Measurements from ENCODE around the gene SMAD9.
"Not testable (repeated sequence)": the region's sequence is repeated elsewhere in the genome, so short reads cannot be mapped to it uniquely, and the experiment has no call there.

SMAD9 gene

GRCh38 chr13:36884235-36884634 lies 35.8 kb downstream of the SMAD9 start:
- in situ Hi-C loops (cut with HindIII; ENCODE audit: low sequenced_read_pairs), result no loop called here
- H3K4me3 ChIP-seq (ENCODE audit: low read depth, low read length), result no peak overlapping the region
- TF ChIP-seq, protein P1, sequence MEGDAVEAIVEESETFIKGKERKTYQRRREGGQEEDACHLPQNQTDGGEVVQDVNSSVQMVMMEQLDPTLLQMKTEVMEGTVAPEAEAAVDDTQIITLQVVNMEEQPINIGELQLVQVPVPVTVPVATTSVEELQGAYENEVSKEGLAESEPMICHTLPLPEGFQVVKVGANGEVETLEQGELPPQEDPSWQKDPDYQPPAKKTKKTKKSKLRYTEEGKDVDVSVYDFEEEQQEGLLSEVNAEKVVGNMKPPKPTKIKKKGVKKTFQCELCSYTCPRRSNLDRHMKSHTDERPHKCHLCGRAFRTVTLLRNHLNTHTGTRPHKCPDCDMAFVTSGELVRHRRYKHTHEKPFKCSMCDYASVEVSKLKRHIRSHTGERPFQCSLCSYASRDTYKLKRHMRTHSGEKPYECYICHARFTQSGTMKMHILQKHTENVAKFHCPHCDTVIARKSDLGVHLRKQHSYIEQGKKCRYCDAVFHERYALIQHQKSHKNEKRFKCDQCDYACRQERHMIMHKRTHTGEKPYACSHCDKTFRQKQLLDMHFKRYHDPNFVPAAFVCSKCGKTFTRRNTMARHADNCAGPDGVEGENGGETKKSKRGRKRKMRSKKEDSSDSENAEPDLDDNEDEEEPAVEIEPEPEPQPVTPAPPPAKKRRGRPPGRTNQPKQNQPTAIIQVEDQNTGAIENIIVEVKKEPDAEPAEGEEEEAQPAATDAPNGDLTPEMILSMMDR (IDR thresholded peaks at IDR 0.05; ENCODE audit: low read depth, low read length), result no peak
- peak; percentile 67 for DNase-seq (ENCODE audit: low read depth, low spot score)

GRCh38 chr13:36883824-36884223 lies 36.2 kb downstream of the SMAD9 start:
- in situ Hi-C loops (cut with HindIII; ENCODE audit: low sequenced_read_pairs), result no loop called here
- no peak overlapping the region for H3K4me3 ChIP-seq (ENCODE audit: low read depth, low read length)
- TF ChIP-seq, protein P1 (IDR thresholded peaks at IDR 0.05; ENCODE audit: low read depth, low read length), result no peak
- DNase-seq (ENCODE audit: low read depth, low spot score), result no peak

DNA sequence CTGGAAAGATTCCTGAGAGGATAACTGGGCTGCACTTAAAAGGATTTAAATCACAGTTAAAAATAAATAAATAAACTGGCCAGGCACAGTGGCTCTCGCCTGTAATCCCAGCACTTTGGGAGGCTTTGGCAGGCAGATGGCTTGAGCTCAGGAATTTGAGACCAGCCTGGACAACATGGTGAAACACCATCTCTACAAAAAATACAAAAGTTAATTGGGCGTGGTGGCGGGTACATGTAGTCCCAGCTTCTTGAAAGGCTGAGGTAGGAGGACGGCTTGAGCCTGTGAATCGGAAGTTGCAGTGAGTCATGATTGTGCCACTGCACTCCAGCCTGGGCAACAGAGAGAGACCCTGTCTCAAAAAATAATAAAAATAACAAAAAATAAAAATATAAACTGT lies 36.6 kb downstream of the SMAD9 start:
- in situ Hi-C loops (cut with HindIII; ENCODE audit: low sequenced_read_pairs); H3K4me3 ChIP-seq (ENCODE audit: low read depth, low read length); DNase-seq (ENCODE audit: low read depth, low spot score): not testable (repeated sequence)

DNA sequence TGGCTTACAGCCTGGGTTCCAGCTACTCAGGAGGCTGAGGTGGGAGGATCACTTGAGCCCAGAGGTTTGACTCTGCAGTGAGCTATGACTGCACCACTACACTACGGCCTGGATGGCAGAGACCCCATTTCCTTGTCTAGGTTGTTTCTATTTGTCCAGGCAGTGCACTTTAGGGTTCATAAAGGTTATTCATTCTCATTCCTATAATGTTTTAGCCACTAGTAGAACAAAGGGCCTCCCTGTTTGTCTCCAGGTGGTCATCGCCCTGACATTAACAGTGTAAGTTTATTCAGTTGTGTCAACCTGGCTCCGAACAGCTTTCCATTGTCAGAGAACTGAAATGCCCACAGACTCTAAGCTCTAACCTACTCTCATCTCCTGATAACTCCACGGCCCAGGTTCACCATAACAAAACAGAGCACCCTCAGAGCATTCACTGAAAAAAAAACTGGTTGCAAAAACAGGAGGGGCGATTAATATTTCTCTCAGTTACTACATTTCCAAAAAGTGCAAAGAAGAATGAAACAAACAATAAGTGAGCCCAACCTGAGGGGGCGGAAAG lies 37.1 kb downstream of the SMAD9 start:
- in situ Hi-C loops (cut with HindIII; ENCODE audit: low sequenced_read_pairs), result no loop called here
- TF ChIP-seq, protein P1 (IDR thresholded peaks at IDR 0.05; ENCODE audit: low read depth, low read length), result no peak
- no peak for DNase-seq (ENCODE audit: low read depth, low spot score)
- H3K4me3 ChIP-seq (ENCODE audit: low read depth, low read length), result no peak overlapping the region

DNA sequence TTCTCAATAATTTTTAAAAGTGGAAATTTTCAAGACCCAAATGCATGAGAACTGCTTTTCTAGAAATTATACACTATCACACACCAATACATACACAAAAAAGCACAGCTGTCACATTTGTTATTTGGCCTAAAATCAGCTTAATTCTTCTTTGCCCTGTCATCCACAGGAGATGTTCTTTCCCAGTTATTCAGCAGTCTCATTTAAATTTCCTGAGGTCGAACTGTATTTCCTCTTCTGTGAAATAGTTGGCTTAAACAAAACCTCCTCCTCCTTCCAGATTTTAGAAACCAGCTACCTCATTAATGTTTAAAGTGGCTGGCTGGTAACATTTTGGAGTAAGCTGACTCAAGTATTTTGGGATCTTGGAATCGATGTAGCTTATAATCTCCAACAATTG lies 39.1 kb downstream of the SMAD9 start:
- no peak for DNase-seq (ENCODE audit: low read depth, low spot score)
- TF ChIP-seq, protein P1 (IDR thresholded peaks at IDR 0.05; ENCODE audit: low read depth, low read length), result no peak
- no peak overlapping the region for H3K4me3 ChIP-seq (ENCODE audit: low read depth, low read length)
- in situ Hi-C loops (cut with HindIII; ENCODE audit: low sequenced_read_pairs), result no loop called here

GRCh38 chr13:36879218-36879938 lies 40.7 kb downstream of the SMAD9 start:
- TF ChIP-seq, protein P1 (IDR thresholded peaks at IDR 0.05; ENCODE audit: low read depth, low read length), result no peak
- in situ Hi-C loops (cut with HindIII; ENCODE audit: low sequenced_read_pairs), result no loop called here
- no peak overlapping the region for H3K4me3 ChIP-seq (ENCODE audit: low read depth, low read length)
- DNase-seq (ENCODE audit: low read depth, low spot score), result no peak

- in situ Hi-C loops (cut with HindIII; ENCODE audit: low sequenced_read_pairs), result no loop called here
- DNase-seq (ENCODE audit: low read depth, low spot score), result no peak
- H3K4me3 ChIP-seq (ENCODE audit: low read depth, low read length), result no peak overlapping the region
- TF ChIP-seq, protein P1 (IDR thresholded peaks at IDR 0.05; ENCODE audit: low read depth, low read length), result no peak
Observed at GRCh38 chr13:36875961-36876360, 44.1 kb downstream of the SMAD9 start.
